ENCODE results near the gene HNRNPA3.

DNA sequence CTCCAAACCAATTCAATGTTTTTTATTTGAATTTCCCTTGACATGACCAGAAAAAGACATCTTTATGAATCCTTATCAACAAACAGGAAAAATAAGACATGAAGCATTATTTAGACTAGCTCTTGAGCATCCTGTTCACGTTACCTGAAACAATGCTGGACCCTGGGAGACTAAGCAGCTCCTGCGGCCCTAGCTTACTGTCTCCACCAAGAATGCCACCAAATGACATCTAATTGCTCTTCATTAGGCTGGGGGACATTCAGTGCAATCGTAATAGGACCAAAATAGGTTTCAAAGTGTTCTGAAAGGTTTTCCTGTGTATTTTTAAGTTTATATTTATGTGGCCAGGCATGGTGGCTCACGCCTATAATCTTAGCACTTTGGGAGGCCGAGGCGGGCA lies 26.5 kb downstream of the HNRNPA3 start:
- TF ChIP-seq POLR2A (IDR thresholded peaks at IDR 0.05; ENCODE audit: low read depth, low read length) (no peak), POLR2AphosphoS5 (IDR thresholded peaks at IDR 0.05; ENCODE audit: low read depth, low read length) (no peak)

Measured in GM12892 (cell line).